Measurements from ENCODE around the gene THAP12. TPM values are rescaled to one million over a fixed set of nuclear protein-coding genes. Genes with fewer than 3 reads are reported as not detected.

The THAP12 gene
- total and polyA plus RNA-seq, 2 of the 13 experiments (the other 11 are each of a cell fraction or from before 2014, with no cell fraction given): 18.8 to 51.3 TPM

GRCh38 chr11:76307396-76307795, 73.5 kb downstream of the THAP12 start (continued):
- no peak for TF ChIP-seq PRDM10 (CRISPR knock-in tag; IDR thresholded peaks at IDR 0.05; ENCODE audit: low read depth)

GRCh38 chr11:76303399-76303798, 77.5 kb downstream of the THAP12 start:
- Histone ChIP-seq H3K79me2 (ENCODE audit: insufficient read depth, low read length) (no peaks in the 10 kb centered on the region), H3K9ac (ENCODE audit: insufficient read depth, low read depth, low read length) (no peak overlapping the region), H3K4me3 (replicated peaks in 1 of 3; ENCODE audit: insufficient read depth in 1 of 3, low read depth in 2 of 3, low read length in 3 of 3) (no peak overlapping the region), H3K4me2 (ENCODE audit: low read depth, low read length) (no peak overlapping the region), H3K4me1 (ENCODE audit: insufficient read depth, low read length) (no peaks in the 10 kb centered on the region), H4K20me1 (ENCODE audit: insufficient read depth, low read length) (no peaks in the 10 kb centered on the region), H3K27ac (ENCODE audit: extremely low read length, insufficient read depth, low read length) (no peak overlapping the region), H3K27me3 (ENCODE audit: control insufficient read depth in 1 of 2, insufficient read depth in 2 of 2, low read length in 2 of 2) (peaks cover 1 to 2% of the 10 kb centered on the region in 2 experiments; a peak in 2 of 5 replicates), H2AFZ (ENCODE audit: low read length) (no peak overlapping the region), H3K36me3 (replicated peaks in 1 of 2; ENCODE audit: control insufficient read depth in 1 of 2, insufficient read depth in 2 of 2, low read length in 2 of 2) (no peaks in the 10 kb centered on the region), H3K9me3 (ENCODE audit: low read length) (no peaks in the 10 kb centered on the region)
- in situ Hi-C loops (cut with HindIII; ENCODE audit: extremely low pct_ligation_motif_present, low pct_unique_long_range_greater_than_20kb) (no loop called here), intact Hi-C loops (cut with micrococcal nuclease; ENCODE audit: unreplicated experiment) (no loop called here)
- 2% methylated on average over 3 of the region's 3 CpGs for WGBS (ENCODE audit: low lambda C conversion rate)
- CTCF ChIA-PET (ENCODE audit: low intra/inter-chr PET ratio, low total read pairs): no interaction called here
- POLR2A ChIA-PET: no interaction called here
- no TSS peak for BruUV-seq (replicated peaks)
- DNase-seq (ENCODE audit: low spot score) (no peak), FAIRE-seq (no peak), ATAC-seq (no peak)
- TF ChIP-seq SMYD3 (CRISPR knock-in tag; IDR thresholded peaks at IDR 0.05): no peak
- TF ChIP-seq MTA3 (CRISPR knock-in tag; IDR thresholded peaks at IDR 0.05): no peak

GRCh38 chr11:76302996-76303395, 77.9 kb downstream of the THAP12 start:
- DNase-seq (ENCODE audit: low spot score): no peak
- no peaks in the 10 kb centered on the region for H4K20me1 ChIP-seq (ENCODE audit: insufficient read depth, low read length)
- no TSS peak for BruUV-seq (replicated peaks)
- no peak overlapping the region for H3K27ac ChIP-seq (ENCODE audit: extremely low read length, insufficient read depth, low read length)
- H3K27me3 ChIP-seq (ENCODE audit: control insufficient read depth in 1 of 2, insufficient read depth in 2 of 2, low read length in 2 of 2): peaks cover 1 to 2% of the 10 kb centered on the region in 2 experiments; a peak in 2 of 5 replicates
- in situ Hi-C loops (cut with HindIII; ENCODE audit: extremely low pct_ligation_motif_present, low pct_unique_long_range_greater_than_20kb): no loop called here
- CTCF ChIA-PET (ENCODE audit: low intra/inter-chr PET ratio, low total read pairs): no interaction called here
- no peak overlapping the region for H3K4me2 ChIP-seq (ENCODE audit: low read depth, low read length)
- WGBS (ENCODE audit: low lambda C conversion rate): 44% methylated on average over 2 of the region's 3 CpGs
- POLR2A ChIA-PET: no interaction called here
- H2AFZ ChIP-seq (ENCODE audit: low read length): no peak overlapping the region
- H3K9ac ChIP-seq (ENCODE audit: insufficient read depth, low read depth, low read length): no peak overlapping the region
- no peaks in the 10 kb centered on the region for H3K79me2 ChIP-seq (ENCODE audit: insufficient read depth, low read length)
- FAIRE-seq: no peak
- ATAC-seq: no peak
- no peaks in the 10 kb centered on the region for H3K4me1 ChIP-seq (ENCODE audit: insufficient read depth, low read length)
- intact Hi-C loops (cut with micrococcal nuclease; ENCODE audit: unreplicated experiment): no loop called here
- H3K36me3 ChIP-seq (replicated peaks in 1 of 2; ENCODE audit: control insufficient read depth in 1 of 2, insufficient read depth in 2 of 2, low read length in 2 of 2): no peaks in the 10 kb centered on the region
- H3K4me3 ChIP-seq (replicated peaks in 1 of 3; ENCODE audit: insufficient read depth in 1 of 3, low read depth in 2 of 3, low read length in 3 of 3): no peak overlapping the region
- H3K9me3 ChIP-seq (ENCODE audit: low read length): no peaks in the 10 kb centered on the region
- TF ChIP-seq SYNCRIP (IDR thresholded peaks at IDR 0.05; ENCODE audit: insufficient read depth, low read depth, low read length): no peak
- no peak for TF ChIP-seq TOE1 (CRISPR knock-in tag; IDR thresholded peaks at IDR 0.05)
- TF ChIP-seq MATR3 (CRISPR knock-in tag; IDR thresholded peaks at IDR 0.05): no peak
- TF ChIP-seq HNF1B (CRISPR knock-in tag; IDR thresholded peaks at IDR 0.05): no peak
- no peak for TF ChIP-seq ZNF30 (CRISPR knock-in tag; IDR thresholded peaks at IDR 0.05)
- TF ChIP-seq MXI1 (IDR thresholded peaks at IDR 0.05; ENCODE audit: borderline replicate concordance, low read depth, low read length): no peak
- TF ChIP-seq GABPA (IDR thresholded peaks at IDR 0.05; ENCODE audit: low read depth, low read length): no peak
- TF ChIP-seq GABPA (CRISPR knock-in tag; IDR thresholded peaks at IDR 0.05; ENCODE audit: low read depth): no peak
- TF ChIP-seq FOXP1 (IDR thresholded peaks at IDR 0.05): no peak
- no peak for TF ChIP-seq FOXP1 (CRISPR knock-in tag; IDR thresholded peaks at IDR 0.05)
- TF ChIP-seq MAF1 (CRISPR knock-in tag; IDR thresholded peaks at IDR 0.05; ENCODE audit: borderline replicate concordance): no peak
- TF ChIP-seq ZNF816 (CRISPR knock-in tag; IDR thresholded peaks at IDR 0.05; ENCODE audit: borderline replicate concordance): no peak

Data from HepG2 (cell line).